Measurements from ENCODE around the gene PAX7. TPM values are rescaled to one million over a fixed set of nuclear protein-coding genes. Genes with fewer than 3 reads are reported as not detected.

Gene PAX7
- total RNA-seq, 1 experiment from 2014 or later = 0.15 TPM

DNA sequence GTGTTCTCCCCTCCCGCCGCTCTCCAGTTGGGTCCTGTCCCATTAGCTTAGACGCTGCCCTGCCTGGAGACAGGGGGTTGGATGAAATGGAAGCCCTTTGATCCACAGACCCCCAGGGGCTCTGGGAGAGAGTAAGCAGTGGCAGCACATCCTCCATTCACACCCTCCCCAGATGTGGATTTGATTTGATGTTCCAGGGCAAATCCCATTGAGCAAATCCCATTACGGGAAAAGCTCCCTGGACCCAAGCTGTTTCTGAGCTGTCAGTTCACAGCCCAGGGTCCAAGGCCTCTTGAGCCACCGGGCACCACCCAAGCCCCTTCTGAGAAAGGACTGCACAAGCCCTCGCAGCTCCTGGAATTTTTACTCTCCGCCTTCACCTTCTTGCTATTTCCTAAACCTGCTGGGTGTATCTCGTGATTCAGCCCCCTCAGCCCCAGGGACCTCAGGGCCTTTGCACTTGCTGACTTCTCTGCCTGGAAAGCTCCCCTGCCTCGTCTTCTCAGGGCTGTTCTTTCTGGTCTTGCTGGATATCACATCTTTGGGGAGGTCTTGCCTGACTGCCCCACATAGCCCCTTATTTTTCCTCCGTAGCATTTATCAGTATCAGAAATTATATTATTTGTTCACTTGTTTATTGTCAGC lies 101.1 kb downstream of the PAX7 start:
- H3K4me1 Mint-ChIP-seq = peaks cover 0 to 16% of the 10 kb centered on the region in 2 experiments; a peak in 3 of 4 replicates
- no peaks in the 10 kb centered on the region for H4K20me1 ChIP-seq (ENCODE audit: control insufficient read depth, insufficient read depth, insufficient read length)
- no peaks in the 10 kb centered on the region for H3K4me1 ChIP-seq (ENCODE audit: insufficient read depth, low read length)
- no peak overlapping the region for H3T11ph ChIP-seq (ENCODE audit: low read length)
- no peak overlapping the region for H3K56ac ChIP-seq (ENCODE audit: insufficient read length, low read depth, low read length)
- H3K27ac ChIP-seq (ENCODE audit: insufficient read length, low read depth, low read length) = no peak overlapping the region
- no peak overlapping the region for H3K9ac ChIP-seq (ENCODE audit: extremely low read depth, insufficient read length, low read length)
- H3K27me3 Mint-ChIP-seq (ENCODE audit: low read depth) = peaks cover 45% of the 10 kb centered on the region
- H2AK5ac ChIP-seq (ENCODE audit: insufficient read length, low read length) = no peak overlapping the region
- H3K18ac ChIP-seq (ENCODE audit: insufficient read length, low read depth, low read length) = no peak overlapping the region
- no peak overlapping the region for H2BK15ac ChIP-seq (ENCODE audit: low read depth, low read length)
- H3K4me2 ChIP-seq (ENCODE audit: insufficient read depth, insufficient read length, low read length) = no peak overlapping the region
- H4K91ac ChIP-seq (ENCODE audit: insufficient read length, low read depth, low read length) = no peak overlapping the region
- no peak overlapping the region for H2AFZ ChIP-seq (ENCODE audit: low read length)
- TF ChIP-seq, protein P1, sequence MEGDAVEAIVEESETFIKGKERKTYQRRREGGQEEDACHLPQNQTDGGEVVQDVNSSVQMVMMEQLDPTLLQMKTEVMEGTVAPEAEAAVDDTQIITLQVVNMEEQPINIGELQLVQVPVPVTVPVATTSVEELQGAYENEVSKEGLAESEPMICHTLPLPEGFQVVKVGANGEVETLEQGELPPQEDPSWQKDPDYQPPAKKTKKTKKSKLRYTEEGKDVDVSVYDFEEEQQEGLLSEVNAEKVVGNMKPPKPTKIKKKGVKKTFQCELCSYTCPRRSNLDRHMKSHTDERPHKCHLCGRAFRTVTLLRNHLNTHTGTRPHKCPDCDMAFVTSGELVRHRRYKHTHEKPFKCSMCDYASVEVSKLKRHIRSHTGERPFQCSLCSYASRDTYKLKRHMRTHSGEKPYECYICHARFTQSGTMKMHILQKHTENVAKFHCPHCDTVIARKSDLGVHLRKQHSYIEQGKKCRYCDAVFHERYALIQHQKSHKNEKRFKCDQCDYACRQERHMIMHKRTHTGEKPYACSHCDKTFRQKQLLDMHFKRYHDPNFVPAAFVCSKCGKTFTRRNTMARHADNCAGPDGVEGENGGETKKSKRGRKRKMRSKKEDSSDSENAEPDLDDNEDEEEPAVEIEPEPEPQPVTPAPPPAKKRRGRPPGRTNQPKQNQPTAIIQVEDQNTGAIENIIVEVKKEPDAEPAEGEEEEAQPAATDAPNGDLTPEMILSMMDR (conservative IDR thresholded peaks at IDR 0.05) = no peak
- no peak for DNase-seq
- no peak overlapping the region for H3K23ac ChIP-seq (ENCODE audit: insufficient read length, low read depth, low read length)
- no peaks in the 10 kb centered on the region for H3K79me2 ChIP-seq (ENCODE audit: insufficient read depth, low read length)
- H3K27ac Mint-ChIP-seq = no peak overlapping the region
- H2BK120ac ChIP-seq (ENCODE audit: low read depth, low read length, poor library complexity, severe bottlenecking) = no peak overlapping the region
- no peak overlapping the region for H3K4me3 Mint-ChIP-seq
- H3K27me3 ChIP-seq (ENCODE audit: insufficient read depth, low read length) = no peaks in the 10 kb centered on the region; the same call in 1 of the 2 replicates
- no peak overlapping the region for H3K4ac ChIP-seq (ENCODE audit: low read depth, low read length)
- WGBS (ENCODE audit: extremely low coverage, insufficient read length, low lambda C conversion rate) = no CpG with 5 or more reads among the region's 10 CpGs
- H4K8ac ChIP-seq (replicated peaks; ENCODE audit: insufficient read length, low read depth, low read length) = no peak overlapping the region
- no peaks in the 10 kb centered on the region; a peak in 2 of 5 replicates for H3K9me3 Mint-ChIP-seq
- no peaks in the 10 kb centered on the region for H3K9me3 ChIP-seq (ENCODE audit: control insufficient read depth, low read depth, low read length)
- H2BK12ac ChIP-seq (ENCODE audit: insufficient read length, low read depth, low read length) = no peak overlapping the region
- no peaks in the 10 kb centered on the region for H3K36me3 Mint-ChIP-seq (ENCODE audit: insufficient read depth in 1 of 3, low read depth in 3 of 3)
- H2BK20ac ChIP-seq (ENCODE audit: low read depth, low read length, poor library complexity, severe bottlenecking) = no peak overlapping the region
- no peak overlapping the region for H3K14ac ChIP-seq (ENCODE audit: insufficient read depth, low read length)
- H4K5ac ChIP-seq (ENCODE audit: insufficient read length, low read depth, low read length) = no peak overlapping the region
- H2BK5ac ChIP-seq (ENCODE audit: insufficient read length, low read length) = no peak overlapping the region
- no peaks in the 10 kb centered on the region for H3K79me1 ChIP-seq (ENCODE audit: insufficient read depth, low read depth, low read length, poor library complexity, severe bottlenecking)
- H3K23me2 ChIP-seq (ENCODE audit: insufficient read length, low read depth, low read length, poor library complexity, severe bottlenecking) = no peaks in the 10 kb centered on the region

All from H9 (cell line).